Stimulated activated CD8-positive, alpha-beta memory T cell treated with anti-CD3 and anti-CD28 coated beads, Interleukin-7, amount 100 ng/mL, for 4 hours (primary cell): ENCODE data around the gene NUDT14.

Experiments
- DNase-seq, 2 donors: peaks; one replicate each; pipeline ENCODE4 v3.0.0-alpha.2; 2020; ENCODE audit warnings: low read depth in 2 of 2

NUDT14 gene

GRCh38 chr14:105180592-105181548 is at the start of gene NUDT14:
Gene NUDT14 (minus strand): TSS chr14:105181312. CDS start chr14:105181209, 103 bp downstream.
- DNase-seq, result peak; percentile 49 to 76

- DNase-seq, result no peak
These were observed 48.1 kb upstream of the NUDT14 start for GRCh38 chr14:105229099-105229655.

GRCh38 chr14:105228562-105228961 is 47.5 kb upstream of the NUDT14 start:
- DNase-seq, result no peak

GRCh38 chr14:105227346-105227745 is 46.2 kb upstream of the NUDT14 start:
- DNase-seq, result no peak

- no peak for DNase-seq
These were observed 45.1 kb upstream of the NUDT14 start for GRCh38 chr14:105226198-105226597.

GRCh38 chr14:105224845-105225570 is 43.9 kb upstream of the NUDT14 start:
- no peak for DNase-seq

GRCh38 chr14:105223770-105224544 is 42.8 kb upstream of the NUDT14 start:
- no peak for DNase-seq

GRCh38 chr14:105223260-105223659 is 42.1 kb upstream of the NUDT14 start:
- no peak for DNase-seq

GRCh38 chr14:105221598-105222178 is 40.6 kb upstream of the NUDT14 start:
- DNase-seq, result no peak

GRCh38 chr14:105220699-105221597 is 39.8 kb upstream of the NUDT14 start:
- no peak for DNase-seq

GRCh38 chr14:105219753-105220152 is 38.6 kb upstream of the NUDT14 start:
- no peak for DNase-seq

GRCh38 chr14:105219043-105219612 is 38.0 kb upstream of the NUDT14 start:
- no peak for DNase-seq

- no peak for DNase-seq
These were observed 37.5 kb upstream of the NUDT14 start for GRCh38 chr14:105218611-105219010.

GRCh38 chr14:105217774-105218173 is 36.7 kb upstream of the NUDT14 start:
- no peak for DNase-seq

- DNase-seq, result no peak
These were observed 35.6 kb upstream of the NUDT14 start for GRCh38 chr14:105216490-105217247.

GRCh38 chr14:105215602-105216001 is 34.5 kb upstream of the NUDT14 start:
- DNase-seq, result no peak

GRCh38 chr14:105214324-105214915 is 33.3 kb upstream of the NUDT14 start:
- DNase-seq, result no peak

GRCh38 chr14:105213361-105213760 is 32.2 kb upstream of the NUDT14 start:
- no peak for DNase-seq
